Ectodermal cell (in vitro differentiated cells): ENCODE measurements around the gene RBFOX2.

Experiments
- H3K27ac ChIP-seq: 2 replicates; pipeline ENCODE4 v1.7.0; 2013; ENCODE audit warnings: mild to moderate bottlenecking, low read depth, low read length; ENCODE audit not compliant: insufficient read depth, poor library complexity, severe bottlenecking
- H3K27me3 ChIP-seq: 2 replicates; pipeline ENCODE4 v1.7.0; 2013; ENCODE audit warnings: mild to moderate bottlenecking, low read length; ENCODE audit not compliant: insufficient read depth, control insufficient read depth, poor library complexity, severe bottlenecking
- H3K36me3 ChIP-seq: one replicate; pipeline ENCODE4 v1.7.0; 2013; ENCODE audit warnings: low read length; ENCODE audit not compliant: control insufficient read depth, insufficient read depth
- H3K4me1 ChIP-seq: one replicate; pipeline ENCODE4 v1.7.0; 2013; ENCODE audit warnings: low read length; ENCODE audit not compliant: control insufficient read depth, insufficient read depth
- H3K4me3 ChIP-seq: 2 replicates; pipeline ENCODE4 v1.7.0; 2013; ENCODE audit warnings: low read depth, low read length, control low read depth; ENCODE audit not compliant: insufficient read depth
- H3K9me3 ChIP-seq: 2 replicates; pipeline ENCODE4 v1.7.0; 2013; ENCODE audit warnings: mild to moderate bottlenecking, low read length, moderate library complexity; ENCODE audit not compliant: control insufficient read depth
- WGBS, 2 experiments: methylation state at CpG; one replicate each; pipeline ENCODE4 v1.1.7; 2013; ENCODE audit warnings: missing lambda C conversion rate in 2 of 2; 5-methylcytosine and 5-hydroxymethylcytosine counted together

Gene RBFOX2

DNA sequence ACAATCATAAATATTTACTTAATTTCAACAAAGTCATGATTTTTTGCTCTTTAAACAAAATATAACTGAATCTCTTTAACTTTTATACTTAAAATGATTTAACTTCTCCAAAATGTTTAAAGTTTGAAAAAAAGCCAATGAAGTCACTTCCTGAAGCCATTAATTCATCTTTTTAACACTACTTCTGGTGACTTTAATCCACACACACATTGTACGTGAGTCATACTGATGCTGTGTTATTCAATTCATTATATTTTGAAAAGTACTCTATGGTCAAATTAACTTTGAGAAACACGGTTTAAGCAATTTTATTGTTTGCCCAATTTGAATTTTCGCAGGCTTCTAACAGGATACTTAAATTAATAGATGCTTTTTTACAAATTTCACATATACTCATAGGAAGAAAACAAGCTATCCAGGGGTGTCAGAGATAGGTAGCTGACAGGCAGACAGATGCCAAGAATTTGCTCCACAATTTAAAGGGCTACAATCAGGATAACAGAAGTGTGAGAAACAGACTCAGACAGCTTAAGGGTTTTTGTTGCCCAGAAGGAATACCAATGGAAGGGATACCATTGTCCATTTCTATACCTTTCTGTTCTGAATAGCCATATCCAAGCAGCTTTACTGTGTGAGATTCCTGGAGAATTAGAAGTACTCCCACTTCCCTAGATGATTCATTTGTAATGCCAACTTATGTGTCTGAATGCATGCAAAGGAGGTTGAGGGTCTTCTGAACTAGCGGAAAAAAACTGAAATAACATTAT is 118.4 kb downstream of the RBFOX2 start:
- H3K27ac ChIP-seq, result no peak overlapping the region

DNA sequence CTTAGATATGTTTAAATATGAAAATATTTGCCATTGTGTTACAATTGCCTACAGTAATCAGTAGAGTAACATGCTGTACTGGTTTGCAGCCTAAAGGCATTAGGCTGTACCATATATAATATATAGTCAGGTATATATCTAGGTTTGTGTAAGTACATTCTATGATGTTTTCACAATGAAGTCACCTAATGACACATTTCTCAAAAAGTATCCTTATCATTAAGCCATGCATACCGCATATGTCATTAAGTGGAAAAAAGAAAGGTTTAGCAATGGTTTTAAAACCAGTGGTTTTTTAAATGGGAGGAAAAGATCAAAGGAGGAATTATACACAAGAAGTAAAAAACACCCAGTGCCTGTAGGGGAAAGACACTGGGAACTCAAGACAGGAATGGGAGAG is 122.7 kb downstream of the RBFOX2 start:
- Histone ChIP-seq H3K4me1 (no peaks in the 10 kb centered on the region), H3K27me3 (no peaks in the 10 kb centered on the region), H3K9me3 (no peaks in the 10 kb centered on the region), H3K27ac (no peak overlapping the region), H3K36me3 (no peaks in the 10 kb centered on the region), H3K4me3 (no peak overlapping the region)
- 80 to 86% methylated on average over 1 of the region's 1 CpG for WGBS, 2 experiments

More for the DNA sequence above, 118.4 kb downstream of the RBFOX2 start:
- WGBS, 2 experiments, result 93 to 100% methylated on average over 2 to 4 of the region's 4 CpGs
- Histone ChIP-seq H3K27me3 (no peaks in the 10 kb centered on the region), H3K4me3 (no peak overlapping the region), H3K36me3 (no peaks in the 10 kb centered on the region), H3K4me1 (peaks cover 9% of the 10 kb centered on the region), H3K9me3 (no peaks in the 10 kb centered on the region)

DNA sequence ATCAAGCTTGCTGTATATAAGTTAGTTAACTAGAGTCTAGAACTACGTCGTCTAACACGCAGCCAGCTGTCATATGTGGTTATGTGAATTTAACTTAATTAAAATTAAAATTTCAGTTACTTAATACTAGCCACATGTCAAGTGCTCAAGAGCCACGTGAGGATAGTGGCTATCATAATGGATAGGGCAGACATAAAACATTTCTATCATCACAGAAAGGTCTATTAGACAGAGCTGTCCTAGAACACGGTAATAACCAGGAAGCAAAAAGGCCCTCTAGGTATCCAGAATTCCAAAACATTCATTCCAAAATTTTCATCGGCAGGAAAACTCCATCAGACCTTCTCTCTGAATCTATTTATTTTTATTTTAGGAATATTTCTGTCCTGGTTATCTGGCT is 123.9 kb downstream of the RBFOX2 start:
- Histone ChIP-seq H3K36me3 (no peaks in the 10 kb centered on the region), H3K27me3 (no peaks in the 10 kb centered on the region), H3K9me3 (no peaks in the 10 kb centered on the region), H3K4me3 (no peak overlapping the region), H3K4me1 (peaks cover 3% of the 10 kb centered on the region), H3K27ac (no peak overlapping the region)
- 90 to 100% methylated on average over 1 to 2 of the region's 6 CpGs for WGBS, 2 experiments

DNA sequence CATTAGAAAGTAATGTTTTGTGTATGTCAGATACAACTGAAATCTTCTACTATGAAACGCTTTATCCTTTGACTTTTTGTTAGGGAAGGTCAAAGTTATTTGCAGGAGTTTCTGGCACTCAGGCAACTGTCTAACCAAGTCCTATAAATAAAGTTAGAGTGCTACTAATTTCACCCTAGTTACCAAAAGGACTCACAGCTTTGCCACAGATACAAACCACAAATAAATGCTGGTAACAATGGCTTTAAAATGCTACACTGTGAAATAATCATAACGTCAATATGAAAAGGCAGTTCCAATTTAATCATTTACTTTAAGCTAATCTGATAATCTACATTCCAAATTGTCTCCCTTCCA is 124.3 kb downstream of the RBFOX2 start:
- no peaks in the 10 kb centered on the region for H3K9me3 ChIP-seq
- no peaks in the 10 kb centered on the region for H3K27me3 ChIP-seq
- no peaks in the 10 kb centered on the region for H3K36me3 ChIP-seq
- H3K4me1 ChIP-seq, result peaks cover 3% of the 10 kb centered on the region
- H3K27ac ChIP-seq, result no peak overlapping the region
- WGBS, 2 experiments, result 90 to 95% methylated on average over 1 to 2 of the region's 2 CpGs
- H3K4me3 ChIP-seq, result no peak overlapping the region

DNA sequence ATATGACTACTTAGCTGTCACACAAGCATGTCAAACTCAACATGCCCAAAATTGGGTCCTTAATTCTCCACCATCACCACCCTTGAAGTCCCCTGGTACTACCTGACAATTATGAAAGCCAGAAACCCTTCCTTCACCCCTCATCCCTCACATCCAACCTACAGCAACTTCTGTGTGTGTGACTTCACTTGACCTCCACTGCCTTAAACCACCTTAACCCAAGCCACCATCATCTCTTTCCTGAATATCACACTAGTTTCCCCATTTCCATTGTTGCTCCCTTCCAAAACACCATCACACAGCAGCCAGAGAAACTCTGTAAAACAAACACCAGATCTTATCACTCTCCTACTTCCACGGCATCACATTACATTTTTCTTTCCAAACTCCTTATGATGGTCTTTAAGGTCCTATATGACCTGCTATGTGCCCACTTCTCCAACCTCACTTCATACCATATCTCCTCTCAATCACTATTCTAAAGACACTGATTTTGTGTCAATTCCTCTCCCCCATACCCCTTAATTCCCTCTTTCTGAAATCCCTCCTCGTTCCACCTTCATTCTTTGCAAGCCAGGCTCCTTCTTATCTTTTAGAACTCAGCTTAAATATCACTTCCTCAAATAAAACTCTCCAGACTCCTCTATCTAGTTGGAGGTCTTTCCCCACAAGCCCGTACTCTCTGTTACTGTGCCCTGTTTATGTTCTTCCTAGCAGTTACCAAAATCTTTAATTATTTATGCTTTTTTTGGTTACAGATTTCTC is 124.9 kb downstream of the RBFOX2 start:
- Histone ChIP-seq H3K4me3 (no peak overlapping the region), H3K4me1 (peaks cover 3% of the 10 kb centered on the region), H3K9me3 (no peaks in the 10 kb centered on the region), H3K27me3 (no peaks in the 10 kb centered on the region), H3K27ac (no peak overlapping the region), H3K36me3 (no peaks in the 10 kb centered on the region)
- 89 to 90% methylated on average over 3 of the region's 3 CpGs for WGBS, 2 experiments

DNA sequence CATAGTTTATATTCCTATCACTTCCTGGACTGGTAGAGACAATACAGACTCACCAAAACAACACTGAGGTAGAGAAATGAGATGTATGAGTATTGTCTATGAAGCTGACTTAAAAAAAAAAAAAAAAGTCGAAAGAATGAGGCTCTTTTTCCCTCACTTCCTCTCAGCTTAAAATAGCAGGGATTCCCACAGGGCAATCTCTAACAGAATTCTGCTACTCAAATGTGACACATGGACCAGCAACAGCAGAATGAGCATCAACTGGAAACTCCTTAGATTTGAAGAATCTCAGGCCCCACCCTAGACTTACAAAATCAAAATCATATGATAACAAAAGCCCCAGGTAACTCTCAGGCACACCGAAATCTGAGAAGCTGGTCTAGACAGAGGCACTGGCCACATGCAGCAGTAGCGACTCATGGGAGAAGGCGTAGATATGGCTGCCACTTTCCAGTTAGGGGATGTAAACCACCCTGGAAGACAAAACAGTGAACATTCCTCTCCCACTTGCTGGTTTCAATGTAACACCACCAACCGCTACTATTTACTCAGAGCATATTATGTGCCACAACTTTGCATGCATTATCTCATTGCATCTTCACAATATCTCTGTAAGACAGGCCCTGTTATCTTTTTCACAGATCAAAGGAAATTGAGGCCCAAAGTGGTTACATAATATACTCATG is 128.0 kb downstream of the RBFOX2 start:
- Histone ChIP-seq H3K4me3 (no peak overlapping the region), H3K9me3 (no peaks in the 10 kb centered on the region), H3K27ac (no peak overlapping the region), H3K36me3 (no peaks in the 10 kb centered on the region), H3K27me3 (no peaks in the 10 kb centered on the region), H3K4me1 (peaks cover 3% of the 10 kb centered on the region)
- WGBS, 2 experiments, result 79 to 81% methylated on average over 5 of the region's 5 CpGs

DNA sequence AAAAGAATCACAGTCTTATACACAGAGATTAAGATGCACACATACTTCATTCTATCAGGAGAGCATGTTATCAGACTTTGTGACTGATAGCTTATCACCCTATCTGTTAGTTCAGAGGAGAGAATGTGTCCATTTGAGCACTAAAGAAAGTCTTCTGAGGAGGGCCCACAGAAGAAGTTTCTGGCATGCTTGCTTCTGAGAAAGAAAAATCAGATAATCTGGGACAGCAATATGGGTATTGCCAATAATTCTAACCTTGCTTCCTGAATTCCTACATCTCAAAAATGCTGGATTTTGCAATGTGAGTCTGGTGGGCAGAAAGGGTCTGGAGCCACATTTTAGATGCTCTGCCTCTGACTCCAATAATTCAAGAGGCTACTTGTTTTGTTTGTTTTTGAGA is 128.9 kb downstream of the RBFOX2 start:
- Histone ChIP-seq H3K4me3 (no peak overlapping the region), H3K27ac (no peak overlapping the region), H3K27me3 (no peaks in the 10 kb centered on the region), H3K4me1 (peaks cover 12% of the 10 kb centered on the region), H3K9me3 (no peaks in the 10 kb centered on the region), H3K36me3 (no peaks in the 10 kb centered on the region)

DNA sequence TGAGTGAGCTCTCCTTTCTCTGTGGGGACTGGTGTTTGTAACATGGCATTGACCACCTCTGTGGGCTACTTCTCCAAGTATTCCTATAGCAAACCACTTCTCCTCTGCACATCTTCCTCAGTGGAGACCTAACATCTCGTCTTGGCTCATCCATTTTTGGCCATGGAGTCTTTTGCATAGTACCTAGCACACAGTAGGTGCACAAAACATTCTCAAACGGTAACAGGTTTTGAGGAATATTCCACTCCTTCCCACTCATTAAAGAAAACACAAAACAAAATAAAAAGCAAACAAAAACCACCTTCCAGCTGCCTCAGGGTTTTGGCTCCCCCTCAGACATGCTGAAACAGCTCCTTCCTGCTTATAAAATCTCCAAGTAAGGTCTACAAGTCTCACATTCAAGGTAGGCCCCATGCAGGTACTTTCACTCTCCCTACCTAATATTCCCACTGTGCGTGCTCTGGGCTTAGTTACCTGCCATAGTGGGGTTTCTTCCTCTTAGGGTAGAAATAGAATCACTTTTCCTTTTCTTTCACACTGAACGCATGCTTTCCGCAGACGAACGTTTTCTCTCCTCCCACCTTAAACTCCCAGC is 132.4 kb downstream of the RBFOX2 start:
- Histone ChIP-seq H3K4me1 (peaks cover 15% of the 10 kb centered on the region), H3K9me3 (no peaks in the 10 kb centered on the region), H3K27ac (no peak overlapping the region), H3K4me3 (no peak overlapping the region), H3K27me3 (no peaks in the 10 kb centered on the region), H3K36me3 (no peaks in the 10 kb centered on the region)
- WGBS, 2 experiments, result 79 to 93% methylated on average over 7 of the region's 7 CpGs

DNA sequence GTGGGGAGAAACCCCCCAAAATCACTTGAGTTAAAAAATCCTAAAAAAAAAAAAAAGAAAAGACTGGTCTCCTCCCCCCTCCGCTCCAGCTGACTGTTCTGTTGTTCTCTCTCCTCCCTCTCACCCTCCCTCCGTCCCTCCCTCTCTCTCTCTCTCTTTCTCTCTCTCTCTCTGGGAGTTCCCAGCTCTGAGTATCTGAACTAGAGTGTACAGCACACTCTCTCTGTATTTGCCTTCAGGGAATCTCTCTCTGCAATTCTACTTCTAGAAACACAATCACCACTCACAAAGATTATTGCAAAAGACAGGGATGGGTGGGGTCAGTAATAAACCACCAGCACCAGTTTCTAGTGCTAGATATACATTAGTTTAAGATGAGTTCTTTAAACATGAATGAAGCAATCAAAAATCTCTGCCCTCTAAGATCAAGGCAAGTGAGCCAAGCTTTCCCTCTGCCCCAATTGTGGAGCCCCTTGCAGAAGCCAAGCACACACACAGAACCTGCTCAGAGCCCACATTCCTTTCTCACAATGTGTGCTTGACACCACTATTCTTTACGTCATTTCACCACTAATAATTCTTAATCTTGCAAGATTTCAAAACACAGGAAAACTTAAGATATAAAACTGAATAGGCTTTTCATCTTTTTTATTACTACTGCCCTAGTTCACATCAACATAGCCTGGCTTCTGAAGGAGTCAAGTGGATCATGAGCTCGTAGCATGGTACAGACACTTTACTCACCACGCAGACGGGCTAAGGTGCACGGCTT is 133.5 kb downstream of the RBFOX2 start:
- peaks cover 12% of the 10 kb centered on the region for H3K4me1 ChIP-seq
- 70 to 79% methylated on average over 7 of the region's 7 CpGs for WGBS, 2 experiments
- no peak overlapping the region for H3K4me3 ChIP-seq
- H3K27me3 ChIP-seq, result no peaks in the 10 kb centered on the region
- H3K9me3 ChIP-seq, result no peaks in the 10 kb centered on the region
- no peaks in the 10 kb centered on the region for H3K36me3 ChIP-seq
- no peak overlapping the region for H3K27ac ChIP-seq
